Hepatocyte (in vitro differentiated cells): Measurements from ENCODE around the gene SKAP1.

ENCODE experiments used
- CTCF ChIP-seq: fragments of 200-600 bp; sonication (generic); IDR thresholded peaks from 2 replicates; pipeline ENCODE4 v1.5.1; 2016; ENCODE audit warnings: antibody characterized with exemption, mild to moderate bottlenecking; ENCODE audit not compliant: poor library complexity
- EZH2 ChIP-seq: fragments of 200-600 bp; sonication (generic); IDR thresholded peaks from 2 replicates; pipeline ENCODE4 v1.6.1; 2016; ENCODE audit warnings: antibody characterized with exemption, mild to moderate bottlenecking, borderline replicate concordance
- EZH2phosphoT487 ChIP-seq: fragments of 200-600 bp; sonication (generic); IDR thresholded peaks from one replicate; pipeline ENCODE4 v1.6.1; 2018; ENCODE audit warnings: antibody characterized with exemption, mild to moderate bottlenecking, low read depth, moderate library complexity; ENCODE audit not compliant: unreplicated experiment, severe bottlenecking

DNA sequence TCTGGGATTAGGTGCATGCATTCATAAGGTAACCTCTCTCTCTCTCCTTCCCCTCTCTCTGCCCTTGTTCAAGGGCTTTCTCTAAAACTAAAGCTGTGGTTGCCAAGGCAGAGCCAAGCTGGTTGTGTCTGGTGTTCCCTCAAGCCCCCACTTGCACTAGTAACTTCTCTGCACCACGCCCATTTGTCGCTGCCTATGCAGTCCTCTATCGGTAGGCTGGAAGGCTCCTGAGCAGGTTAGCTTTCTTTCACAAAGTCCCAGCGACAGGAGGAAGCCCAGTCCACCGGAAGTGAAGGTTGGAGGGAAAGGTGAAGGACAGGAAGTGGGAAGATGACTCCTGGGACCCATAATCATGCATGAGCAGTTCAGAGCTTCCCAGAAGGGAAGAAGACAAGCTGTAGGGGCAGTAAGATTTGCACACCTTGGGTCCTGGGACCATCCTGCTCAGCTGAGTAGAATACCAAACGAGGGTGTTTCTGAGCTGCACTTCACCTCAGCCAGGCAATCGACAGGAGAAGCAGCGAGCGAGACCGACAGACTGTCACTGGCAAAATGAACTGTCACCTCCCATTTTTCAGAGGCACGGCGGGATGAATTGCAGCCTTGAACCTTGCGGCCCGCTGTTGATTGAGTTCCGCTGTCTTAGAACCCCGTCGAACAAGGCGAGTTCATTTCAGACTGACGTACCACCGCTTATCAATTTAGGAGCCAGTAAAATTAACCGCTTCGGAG lies 14.7 kb upstream of the SKAP1 start:
- TF ChIP-seq CTCF = no peak
- no peak for TF ChIP-seq EZH2
- no peak for TF ChIP-seq EZH2phosphoT487
